DND-41 (cell line): ENCODE measurements around the gene CD22.

Experiments
- ATAC-seq: fragments of 200-7000 bp; cut with Tn5 transposase; 3 replicates; pipeline ENCODE4 v1.9.1; 2021; ENCODE audit warnings: low read depth; ENCODE audit not compliant: insufficient read depth
- DNase-seq: peaks from one replicate; pipeline ENCODE4 v3.0.0-alpha.2; 2020
- H2AFZ ChIP-seq: 2 replicates; pipeline ENCODE4 v1.6.0; 2012; ENCODE audit warnings: low read depth, low read length
- H3K27ac ChIP-seq: 2 replicates; pipeline ENCODE4 v1.5.1; 2012; ENCODE audit warnings: low read length, inconsistent platforms
- H3K27me3 ChIP-seq: fragments of 200-600 bp; sonication (generic); 2 replicates; pipeline ENCODE4 v1.6.0; 2012; ENCODE audit warnings: low read length, mild to moderate bottlenecking, inconsistent platforms; ENCODE audit not compliant: insufficient read depth, poor library complexity
- H3K36me3 ChIP-seq: 2 replicates; pipeline ENCODE4 v1.5.1; 2012; ENCODE audit warnings: low read length, inconsistent platforms; ENCODE audit not compliant: insufficient read depth
- H3K4me1 ChIP-seq: 2 replicates; pipeline ENCODE4 v1.5.1; 2012; ENCODE audit warnings: mild to moderate bottlenecking, low read length; ENCODE audit not compliant: insufficient read depth
- H3K4me2 ChIP-seq: 2 replicates; pipeline ENCODE4 v1.6.0; 2012; ENCODE audit warnings: mild to moderate bottlenecking, moderate library complexity, low read length, inconsistent platforms; ENCODE audit not compliant: insufficient read depth
- H3K4me3 ChIP-seq, 2 experiments: fragments of 200-600 bp in 1 of 2; shearing (Covaris generic) in 1 of 2; 2 replicates each; pipeline ENCODE4 v1.5.1; 2012 to 2016; ENCODE audit warnings: inconsistent platforms in 2 of 2, low read length in 2 of 2, mild to moderate bottlenecking in 2 of 2, low read depth in 1 of 2, moderate library complexity in 1 of 2
- H3K79me2 ChIP-seq: 2 replicates; pipeline ENCODE4 v1.6.0; 2012; ENCODE audit warnings: low read length, inconsistent platforms; ENCODE audit not compliant: insufficient read depth
- H3K9ac ChIP-seq: 2 replicates; pipeline ENCODE4 v1.6.0; 2012; ENCODE audit warnings: low read depth, mild to moderate bottlenecking, inconsistent platforms, low read length, moderate library complexity
- H3K9me3 ChIP-seq: 2 replicates; pipeline ENCODE4 v1.5.1; 2012; ENCODE audit warnings: low read length, moderate library complexity, mild to moderate bottlenecking, inconsistent platforms; ENCODE audit not compliant: insufficient read depth, severe bottlenecking
- H4K20me1 ChIP-seq: 2 replicates; pipeline ENCODE4 v1.6.0; 2012; ENCODE audit warnings: low read length; ENCODE audit not compliant: insufficient read depth
- EZH2 ChIP-seq: IDR thresholded peaks from 3 replicates; pipeline ENCODE4 v1.6.1; 2012; ENCODE audit warnings: borderline replicate concordance, low read depth, mild to moderate bottlenecking, moderate library complexity, low read length, inconsistent platforms; ENCODE audit not compliant: severe bottlenecking
- TF ChIP-seq, protein P1 (sequence below): IDR thresholded peaks from 2 replicates; pipeline ENCODE4 v1.5.1; 2012; ENCODE audit warnings: borderline replicate concordance, low read length, moderate library complexity, mild to moderate bottlenecking; ENCODE audit not compliant: poor library complexity, severe bottlenecking; ENCODE audit errors: extremely low read depth

The CD22 gene

GRCh38 chr19:35294859-35295791, 33.9 kb upstream of the CD22 start:
- Histone ChIP-seq H3K4me2 (no peak overlapping the region), H3K4me1 (no peaks in the 10 kb centered on the region), H2AFZ (no peak overlapping the region)

DNA sequence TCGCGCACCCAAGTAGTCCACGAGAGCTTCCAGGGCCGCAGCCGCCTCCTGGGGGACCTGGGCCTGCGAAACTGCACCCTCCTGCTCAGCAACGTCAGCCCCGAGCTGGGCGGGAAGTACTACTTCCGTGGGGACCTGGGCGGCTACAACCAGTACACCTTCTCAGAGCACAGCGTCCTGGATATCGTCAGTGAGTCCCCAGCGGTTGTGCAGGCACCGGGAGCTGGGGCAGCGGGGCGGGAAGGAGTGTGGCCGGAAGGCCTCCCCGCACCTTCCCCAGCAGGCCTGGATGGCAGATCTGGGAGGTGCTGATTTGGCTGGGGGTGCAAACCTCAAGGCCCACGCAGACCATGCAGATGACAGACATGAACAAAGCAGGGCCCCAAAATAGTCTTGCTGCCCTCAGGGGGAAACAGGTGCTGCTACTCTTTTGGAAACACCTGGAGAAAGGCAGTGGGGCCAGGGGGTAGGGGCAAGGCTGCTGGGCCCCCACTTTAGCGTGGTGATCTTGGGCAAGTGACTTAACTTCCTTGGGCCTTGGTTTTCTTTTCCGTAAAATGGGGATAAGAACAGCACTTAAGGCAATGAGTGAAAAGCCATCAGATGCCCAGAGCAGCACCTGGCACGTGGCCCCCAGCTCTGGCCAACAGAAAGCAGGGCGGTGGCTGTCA, 33.1 kb upstream of the CD22 start:
- DNase-seq: no peak
- no peak overlapping the region for H2AFZ ChIP-seq
- no peak overlapping the region for H3K27ac ChIP-seq

More at GRCh38 chr19:35294859-35295791, 33.9 kb upstream of the CD22 start:
- H4K20me1 ChIP-seq: peaks cover 19% of the 10 kb centered on the region
- DNase-seq (no peak), ATAC-seq (no peak)
- H3K79me2 ChIP-seq: no peaks in the 10 kb centered on the region
- TF ChIP-seq, protein P1, sequence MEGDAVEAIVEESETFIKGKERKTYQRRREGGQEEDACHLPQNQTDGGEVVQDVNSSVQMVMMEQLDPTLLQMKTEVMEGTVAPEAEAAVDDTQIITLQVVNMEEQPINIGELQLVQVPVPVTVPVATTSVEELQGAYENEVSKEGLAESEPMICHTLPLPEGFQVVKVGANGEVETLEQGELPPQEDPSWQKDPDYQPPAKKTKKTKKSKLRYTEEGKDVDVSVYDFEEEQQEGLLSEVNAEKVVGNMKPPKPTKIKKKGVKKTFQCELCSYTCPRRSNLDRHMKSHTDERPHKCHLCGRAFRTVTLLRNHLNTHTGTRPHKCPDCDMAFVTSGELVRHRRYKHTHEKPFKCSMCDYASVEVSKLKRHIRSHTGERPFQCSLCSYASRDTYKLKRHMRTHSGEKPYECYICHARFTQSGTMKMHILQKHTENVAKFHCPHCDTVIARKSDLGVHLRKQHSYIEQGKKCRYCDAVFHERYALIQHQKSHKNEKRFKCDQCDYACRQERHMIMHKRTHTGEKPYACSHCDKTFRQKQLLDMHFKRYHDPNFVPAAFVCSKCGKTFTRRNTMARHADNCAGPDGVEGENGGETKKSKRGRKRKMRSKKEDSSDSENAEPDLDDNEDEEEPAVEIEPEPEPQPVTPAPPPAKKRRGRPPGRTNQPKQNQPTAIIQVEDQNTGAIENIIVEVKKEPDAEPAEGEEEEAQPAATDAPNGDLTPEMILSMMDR: no peak
- no peak for TF ChIP-seq EZH2
- H3K9ac ChIP-seq: no peak overlapping the region
- H3K27me3 ChIP-seq: no peaks in the 10 kb centered on the region
- H3K4me3 ChIP-seq: no peak overlapping the region
- H3K27ac ChIP-seq: no peak overlapping the region
- H3K9me3 ChIP-seq: no peaks in the 10 kb centered on the region
- H3K36me3 ChIP-seq: no peaks in the 10 kb centered on the region

DNA sequence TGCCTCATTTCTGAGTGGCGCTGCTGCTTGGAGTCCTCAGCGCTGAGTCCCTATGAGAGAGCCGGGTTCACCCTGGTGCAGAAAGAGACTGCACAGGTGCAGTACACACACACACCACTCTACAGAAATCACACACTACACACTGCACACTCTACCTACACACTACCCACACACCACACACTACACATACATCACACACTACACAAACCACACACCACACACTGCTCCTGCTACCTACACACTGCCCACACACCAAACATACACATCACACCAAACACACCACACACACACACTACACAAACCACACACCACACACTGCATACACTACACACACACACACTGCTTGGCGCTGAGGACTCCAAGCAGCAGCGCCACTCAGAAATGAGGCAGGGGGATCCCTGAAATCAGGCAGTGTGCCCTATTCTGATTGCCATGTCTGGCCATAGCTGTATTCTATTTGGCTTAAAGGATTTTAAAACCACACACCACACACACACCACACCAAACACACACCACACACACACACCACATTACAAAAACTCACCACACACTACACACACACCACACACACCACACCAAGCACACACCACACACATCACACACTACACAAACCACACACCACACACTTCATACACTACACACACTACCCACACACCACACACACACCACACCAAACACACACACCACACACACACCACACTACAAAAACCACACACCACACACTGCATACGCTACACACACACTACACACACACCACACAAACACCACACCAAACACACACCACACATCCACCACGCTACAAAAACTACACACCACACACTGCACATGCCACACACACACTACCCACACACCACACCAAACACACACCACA, 32.1 kb upstream of the CD22 start:
- Histone ChIP-seq H2AFZ (no peak overlapping the region), H3K4me1 (no peaks in the 10 kb centered on the region), H3K4me3 (no peak overlapping the region), H3K9ac (no peak overlapping the region), H3K9me3 (no peaks in the 10 kb centered on the region), H4K20me1 (peaks cover 19% of the 10 kb centered on the region), H3K79me2 (no peaks in the 10 kb centered on the region), H3K27me3 (no peaks in the 10 kb centered on the region), H3K27ac (no peak overlapping the region), H3K4me2 (no peak overlapping the region), H3K36me3 (no peaks in the 10 kb centered on the region)
- DNase-seq (no peak), ATAC-seq (0 out of 3 replicates have a peak, but pooled peaks have one; percentile 35)
- no peak for TF ChIP-seq EZH2
- TF ChIP-seq, protein P1: no peak

More for the DNA sequence above, 33.1 kb upstream of the CD22 start:
- no peaks in the 10 kb centered on the region for H3K4me1 ChIP-seq
- ATAC-seq: peak; percentile 55
- no peaks in the 10 kb centered on the region for H3K27me3 ChIP-seq
- no peak overlapping the region for H3K9ac ChIP-seq
- H3K4me2 ChIP-seq: no peak overlapping the region
- H3K4me3 ChIP-seq: no peak overlapping the region
- TF ChIP-seq EZH2: no peak
- TF ChIP-seq, protein P1: no peak
- H3K9me3 ChIP-seq: no peaks in the 10 kb centered on the region
- H3K79me2 ChIP-seq: no peaks in the 10 kb centered on the region
- H3K36me3 ChIP-seq: no peaks in the 10 kb centered on the region
- peaks cover 19% of the 10 kb centered on the region for H4K20me1 ChIP-seq
